A549 (cell line): ENCODE data around the gene PUS1. TPM values are rescaled to one million over a fixed set of nuclear protein-coding genes. Genes with fewer than 3 reads are reported as not detected.
A peak's percentile ranks its signal among the peaks of the same experiment; 100 is the strongest.

Experiments
- ATAC-seq, 2 experiments: fragments of 200-7000 bp in 1 of 2; fragments of >200 bp in 1 of 2; cut with Nextera tagmentation in 1 of 2; cut with Tn5 transposase in 1 of 2; 3 replicates each; pipeline versions ENCODE4 v1.8.0 to v1.9.1; 2018 to 2020; ENCODE audit warnings: mild to moderate bottlenecking in 1 of 2, moderate library complexity in 1 of 2
- CTCF ChIA-PET: fragments of 300-600 bp; sonication (Branson Sonifier 250); formaldehyde crosslinking; extraction: SDS; loops from one replicate; lab custom pipeline; 2021; ENCODE audit warnings: antibody characterized with exemption, inconsistent platforms; lab: Yijun Ruan, JAX
- POLR2A ChIA-PET: fragments of 350-600 bp; formaldehyde crosslinking; extraction: SDS; loops from one replicate; lab custom pipeline; 2021; ENCODE audit warnings: antibody characterized with exemption, inconsistent platforms; lab: Yijun Ruan, JAX
- DNase-seq, 2 experiments: peaks; one replicate each; pipeline versions ENCODE4 v3.0.0 to v3.0.0-alpha.2; 2011 to 2016; ENCODE audit warnings: low read depth in 1 of 2, low spot score in 1 of 2
- FAIRE-seq: peaks from 2 replicates; lab custom pipeline; 2011; peaks lifted over from hg19 to GRCh38; lab: Jason Lieb, UNC
- H3K27ac ChIP-seq, 2 experiments: fragments of >200 bp; sonication (Bioruptor Twin); formaldehyde crosslinking; 3 replicates each; pipeline ENCODE4 v1.5.1; 2016 to 2017
- H3K4me1 ChIP-seq: fragments of >200 bp; sonication (Bioruptor Twin); formaldehyde crosslinking; 3 replicates; pipeline ENCODE4 v1.6.1; 2016
- H3K4me2 ChIP-seq: fragments of >200 bp; sonication (Bioruptor Twin); formaldehyde crosslinking; 3 replicates; pipeline ENCODE4 v1.6.1; 2016
- H3K4me3 ChIP-seq: fragments of >200 bp; sonication (Bioruptor Twin); formaldehyde crosslinking; 3 replicates; pipeline ENCODE4 v1.5.1; 2016
- H3K9me3 ChIP-seq: fragments of >200 bp; sonication (Bioruptor Twin); formaldehyde crosslinking; 3 replicates; pipeline ENCODE4 v1.6.1; 2016
- BCL3 ChIP-seq: fragments of >200 bp; sonication (Bioruptor Twin); formaldehyde crosslinking; IDR thresholded peaks from 3 replicates; pipeline ENCODE4 v1.6.1; 2016
- CEBPB ChIP-seq, 2 experiments: fragments of >200 bp in 1 of 2; sonication (Bioruptor Twin) in 1 of 2; formaldehyde crosslinking in 1 of 2; IDR thresholded peaks; 2 replicates each; pipeline ENCODE4 v1.6.1; 2012 to 2016
- CHD2 ChIP-seq: fragments of 150-350 bp; IDR thresholded peaks from 2 replicates; pipeline ENCODE4 v1.6.1; 2014; ENCODE audit warnings: low read length; ENCODE audit not compliant: partially characterized antibody
- EHF ChIP-seq: fragments of 250-450 bp; sonication (Bioruptor Pico); IDR thresholded peaks from 2 replicates; pipeline ENCODE4 v1.5.0; 2020; ENCODE audit warnings: mild to moderate bottlenecking
- ELK1 ChIP-seq: fragments of 150-350 bp; IDR thresholded peaks from 2 replicates; pipeline ENCODE4 v1.6.1; 2014; ENCODE audit warnings: low read depth, mild to moderate bottlenecking, low read length
- ESRRA ChIP-seq: fragments of 150-350 bp; IDR thresholded peaks from 2 replicates; pipeline ENCODE4 v1.6.1; 2014; ENCODE audit warnings: mild to moderate bottlenecking, low read length, borderline replicate concordance
- FOXS1 ChIP-seq: fragments of 250-450 bp; sonication (Bioruptor Pico); IDR thresholded peaks from 2 replicates; pipeline ENCODE4 v1.5.0; 2020; ENCODE audit warnings: mild to moderate bottlenecking, moderate library complexity
- GATA3 ChIP-seq: IDR thresholded peaks from 2 replicates; pipeline ENCODE4 v1.6.1; 2012; ENCODE audit warnings: borderline replicate concordance
- HES2 ChIP-seq: fragments of >200 bp; sonication (Bioruptor Twin); formaldehyde crosslinking; IDR thresholded peaks from 2 replicates; pipeline ENCODE4 v1.6.1; 2016
- HMGXB4 ChIP-seq: fragments of 250-450 bp; sonication (Bioruptor Pico); IDR thresholded peaks from 2 replicates; pipeline ENCODE4 v1.5.0; 2021; ENCODE audit warnings: mild to moderate bottlenecking, moderate library complexity, borderline replicate concordance
- HOXB13 ChIP-seq: fragments of 250-450 bp; sonication (Bioruptor Pico); IDR thresholded peaks from 2 replicates; pipeline ENCODE4 v1.5.0; 2020; ENCODE audit warnings: low read depth, mild to moderate bottlenecking, moderate library complexity
- JUN ChIP-seq, 2 experiments: fragments of >200 bp; sonication (Bioruptor Twin); formaldehyde crosslinking; IDR thresholded peaks; 2 replicates in 1 of 2; 3 replicates in 1 of 2; pipeline ENCODE4 v1.6.1; 2016 to 2017
- JUNB ChIP-seq: fragments of >200 bp; sonication (Bioruptor Twin); formaldehyde crosslinking; IDR thresholded peaks from 2 replicates; pipeline ENCODE4 v1.6.1; 2016
- KDM5A ChIP-seq: fragments of 200-600 bp; sonication (generic); IDR thresholded peaks from 2 replicates; pipeline ENCODE4 v1.6.1; 2016; ENCODE audit warnings: antibody characterized with exemption, mild to moderate bottlenecking
- MAFK ChIP-seq: fragments of 450-650 bp; IDR thresholded peaks from 2 replicates; pipeline ENCODE4 v1.6.1; 2014; ENCODE audit not compliant: partially characterized antibody
- MAX ChIP-seq: IDR thresholded peaks from 2 replicates; pipeline ENCODE4 v1.6.1; 2012
- MAZ ChIP-seq: fragments of 150-350 bp; IDR thresholded peaks from 2 replicates; pipeline ENCODE4 v1.6.1; 2014; ENCODE audit warnings: antibody characterized with exemption, low read depth, low read length, borderline replicate concordance
- NFE2L2 ChIP-seq: fragments of 150-350 bp; conservative IDR thresholded peaks from 2 replicates; pipeline ENCODE4 v1.6.1; 2014; ENCODE audit warnings: low read length
- PBX3 ChIP-seq: IDR thresholded peaks from 2 replicates; pipeline ENCODE4 v1.6.1; 2012
- POLR2AphosphoS2 ChIP-seq: conservative IDR thresholded peaks from 2 replicates; pipeline ENCODE4 v1.6.1; 2012; ENCODE audit warnings: low read length, improper control_type of control experiment, inconsistent platforms
- RNF2 ChIP-seq: fragments of 200-600 bp; sonication (generic); IDR thresholded peaks from 2 replicates; pipeline ENCODE4 v1.6.1; 2016; ENCODE audit warnings: low read depth, mild to moderate bottlenecking, antibody characterized with exemption, moderate library complexity, borderline replicate concordance
- ZC3H11A ChIP-seq: fragments of 450-650 bp; IDR thresholded peaks from 2 replicates; pipeline ENCODE4 v1.6.1; 2014; ENCODE audit warnings: antibody characterized with exemption, mild to moderate bottlenecking
- WGBS: methylation state at CpG from one replicate; pipeline ENCODE4 v1.1.6; 2017; ENCODE audit errors: missing lambda C conversion rate; 5-methylcytosine and 5-hydroxymethylcytosine counted together
- polyA plus RNA-seq, 4 experiments: library from polyadenylated mRNA; depleted of rRNA in 3 of 4; stranded (reverse); fragments of >200 nt; fragmentation: RNase III in 1 of 4; extraction: RNeasy Plus Mini Kit Qiagen cat#74134 plus additional on column Dnase treatment in 1 of 4; gene quantifications; 2 replicates in 3 of 4; 3 replicates in 1 of 4; pipeline ENCODE4 v1.2.3, GENCODE V29; 2011 to 2017

PUS1 gene
- polyA plus RNA-seq, 2 of the 4 experiments (the other 2 are of a cell fraction): 51.1 to 62.8 TPM

- ATAC-seq (no peak), DNase-seq (no peak), FAIRE-seq (no peak)
- H3K4me1 ChIP-seq: peaks cover 7% of the 10 kb centered on the region
- 90% methylated on average over 6 of the region's 6 CpGs for WGBS
- H3K4me3 ChIP-seq: no peak overlapping the region
- CTCF ChIA-PET: interaction anchor here (3.3 kb wide), 1 partner anchor 96 kb away, joined by 15 read pairs; no protein-coding TSS in a partner anchor
- TF ChIP-seq JUNB: no peak
- no peak for TF ChIP-seq CHD2
- no peak for TF ChIP-seq EHF (CRISPR knock-in tag)
- TF ChIP-seq HOXB13: no peak
- no peak for TF ChIP-seq JUN (IDR thresholded peaks at IDR 0.05)
- no peak for TF ChIP-seq RNF2
- TF ChIP-seq KDM5A: no peak
- no peak for TF ChIP-seq ESRRA
- TF ChIP-seq GATA3: no peak
- no peak for TF ChIP-seq MAZ
- TF ChIP-seq, all 56 proteins: peak for 0
- POLR2A ChIA-PET: interaction anchor here (1.6 kb wide), 1 partner anchor 17 kb away, joined by 6 read pairs; no protein-coding TSS in a partner anchor
- Histone ChIP-seq H3K9me3 (no peaks in the 10 kb centered on the region), H3K27ac (no peak overlapping the region), H3K4me2 (no peak overlapping the region)
Measured at GRCh38 chr12:131946757-131947156, 17.7 kb downstream of the PUS1 start.

- CTCF ChIA-PET: no interaction called here
- no peak for TF ChIP-seq ELK1
- TF ChIP-seq MAZ: no peak
- no peak for TF ChIP-seq FOXS1 (CRISPR knock-in tag)
- TF ChIP-seq BCL3: no peak
- no peak for TF ChIP-seq CEBPB (IDR thresholded peaks at IDR 0.05)
- no peak for TF ChIP-seq HES2
- no peak for TF ChIP-seq ZC3H11A
- TF ChIP-seq NFE2L2: no peak
- TF ChIP-seq RNF2: no peak
- TF ChIP-seq EHF (CRISPR knock-in tag): no peak
- no peak for TF ChIP-seq PBX3
- TF ChIP-seq MAX: no peak
- TF ChIP-seq HOXB13: no peak
- TF ChIP-seq HMGXB4: no peak
- no peak for TF ChIP-seq POLR2AphosphoS2
- TF ChIP-seq MAFK: no peak
- TF ChIP-seq, all 56 proteins: peak for 0
- peaks cover 7% of the 10 kb centered on the region for H3K4me1 ChIP-seq
- no peak for ATAC-seq
- H3K4me2 ChIP-seq: no peak overlapping the region
- WGBS: 78% methylated on average over 8 of the region's 8 CpGs
- no peak for DNase-seq
- H3K4me3 ChIP-seq: no peak overlapping the region
- H3K27ac ChIP-seq: peak overlapping the region in 1 of 2 experiments; percentile 36; a peak in 1 of 6 replicates
- POLR2A ChIA-PET: no interaction called here
- FAIRE-seq: no peak
- H3K9me3 ChIP-seq: no peaks in the 10 kb centered on the region
Measured at GRCh38 chr12:131947482-131948027, 18.5 kb downstream of the PUS1 start.
